OCI-M2 (cell line): ENCODE measurements around the gene TFCP2.

Experiments used
- DNase-seq: peaks from one replicate; lab custom pipeline; 2025; ENCODE audit not compliant: unreplicated experiment; lab: John Stamatoyannopoulos, UW

Gene TFCP2

DNA sequence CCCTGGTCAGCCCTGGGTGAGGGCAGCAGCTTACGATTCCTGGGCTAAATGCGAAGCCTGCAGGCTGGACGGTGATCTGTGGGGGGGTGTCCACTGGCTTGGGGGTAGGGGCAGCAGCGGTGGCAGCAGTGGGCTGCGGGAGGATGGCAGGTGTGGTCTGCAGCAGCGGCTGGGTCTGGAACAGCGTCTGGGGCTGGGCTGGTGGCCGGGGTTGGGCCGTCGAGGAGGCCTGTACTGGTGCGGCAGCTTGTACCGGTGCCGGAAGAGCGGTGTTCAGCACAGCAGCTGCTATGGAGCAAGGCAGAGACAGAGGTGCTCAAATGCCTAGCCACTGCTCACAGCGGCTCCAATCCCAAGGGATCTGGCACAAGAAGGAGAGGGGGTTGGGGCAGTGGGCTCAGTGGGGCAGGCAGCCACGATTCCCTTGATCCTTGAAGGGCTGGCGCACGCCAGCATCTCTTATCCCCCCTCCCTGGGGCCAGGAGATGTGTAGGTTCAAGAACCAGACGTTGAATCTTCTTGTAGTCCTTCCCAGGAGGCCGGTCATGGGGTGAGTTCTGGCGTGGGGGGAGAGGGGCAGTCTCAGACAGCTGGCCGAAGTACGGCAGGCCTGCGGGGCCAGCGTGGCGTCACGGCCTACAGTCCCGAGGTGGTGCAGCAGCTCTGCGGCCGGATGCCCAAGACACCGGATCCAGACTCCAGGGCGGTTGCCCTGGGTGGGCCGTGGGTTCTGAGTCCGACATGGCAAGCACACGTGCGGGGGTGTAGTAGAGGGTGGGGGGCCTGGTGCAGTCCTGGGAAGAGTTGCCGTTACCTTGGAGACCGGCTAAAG, 25.0 kb upstream of the TFCP2 start:
- DNase-seq, result no peak

DNA sequence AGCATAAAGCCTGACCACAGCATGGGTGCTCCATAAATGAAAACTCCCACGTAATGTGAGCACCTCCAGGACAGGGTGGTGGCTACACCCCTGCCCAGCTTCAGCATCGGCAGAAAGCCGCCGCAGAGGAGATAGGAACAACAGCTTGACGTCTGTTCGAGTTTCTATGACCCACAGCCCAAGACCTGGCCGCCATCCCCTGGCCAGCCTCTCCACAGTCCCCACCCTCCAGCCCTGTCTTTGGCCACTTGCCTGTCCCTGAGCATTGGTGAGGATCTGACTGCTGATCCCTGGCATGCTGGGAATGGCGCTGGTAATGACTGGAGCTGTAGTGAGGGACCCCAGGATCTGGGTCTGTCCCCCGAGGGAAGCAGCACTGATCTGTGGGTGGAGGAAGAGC, 23.6 kb upstream of the TFCP2 start:
- no peak for DNase-seq

DNA sequence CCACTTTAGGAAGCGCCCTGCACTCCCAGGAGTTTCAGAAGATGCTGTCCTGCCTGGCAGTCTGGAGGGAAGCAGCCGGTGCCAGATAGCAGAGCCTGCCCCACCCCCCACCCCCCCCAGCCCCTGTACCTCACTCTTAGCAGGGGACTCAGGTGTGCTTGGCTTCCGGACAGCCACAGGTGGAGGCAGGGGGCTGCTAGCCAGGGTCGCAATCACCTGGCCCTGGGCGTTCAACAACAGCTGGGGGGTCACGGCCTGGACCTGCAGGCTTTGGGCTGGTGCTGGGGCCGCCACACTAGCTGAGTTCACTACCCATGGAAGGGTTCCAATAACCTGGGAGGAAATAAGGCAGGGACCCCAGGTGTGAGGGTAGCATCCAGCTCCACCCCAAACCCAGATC, 22.9 kb upstream of the TFCP2 start:
- DNase-seq, result no peak

GRCh38 chr12:51192284-51192671, 19.3 kb upstream of the TFCP2 start:
- DNase-seq, result no peak

- DNase-seq, result no peak
Measured at GRCh38 chr12:51191516-51192283, 18.8 kb upstream of the TFCP2 start.

DNA sequence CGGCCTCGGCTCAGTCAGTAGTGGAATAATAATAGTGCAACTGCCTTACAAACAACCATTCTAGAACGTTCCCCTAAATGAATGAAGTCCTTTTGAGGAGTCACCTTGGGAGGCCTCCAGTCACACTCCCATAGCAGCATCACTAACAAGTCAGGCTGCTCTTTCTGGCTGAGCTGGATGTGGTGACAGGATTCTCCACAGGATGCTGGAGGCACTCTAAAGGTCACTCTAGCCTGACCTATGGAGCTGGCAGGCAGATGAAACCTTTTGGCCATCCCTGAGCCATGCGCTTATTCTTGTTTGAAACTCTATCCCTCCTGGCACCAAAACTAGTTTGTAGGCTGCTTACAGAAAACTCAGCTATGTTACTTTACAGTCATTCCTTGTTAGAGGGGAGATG, 17.9 kb upstream of the TFCP2 start:
- DNase-seq, result no peak

GRCh38 chr12:51189790-51190355, 16.9 kb upstream of the TFCP2 start:
- no peak for DNase-seq

GRCh38 chr12:51188359-51189051, 15.6 kb upstream of the TFCP2 start:
- no peak for DNase-seq

DNA sequence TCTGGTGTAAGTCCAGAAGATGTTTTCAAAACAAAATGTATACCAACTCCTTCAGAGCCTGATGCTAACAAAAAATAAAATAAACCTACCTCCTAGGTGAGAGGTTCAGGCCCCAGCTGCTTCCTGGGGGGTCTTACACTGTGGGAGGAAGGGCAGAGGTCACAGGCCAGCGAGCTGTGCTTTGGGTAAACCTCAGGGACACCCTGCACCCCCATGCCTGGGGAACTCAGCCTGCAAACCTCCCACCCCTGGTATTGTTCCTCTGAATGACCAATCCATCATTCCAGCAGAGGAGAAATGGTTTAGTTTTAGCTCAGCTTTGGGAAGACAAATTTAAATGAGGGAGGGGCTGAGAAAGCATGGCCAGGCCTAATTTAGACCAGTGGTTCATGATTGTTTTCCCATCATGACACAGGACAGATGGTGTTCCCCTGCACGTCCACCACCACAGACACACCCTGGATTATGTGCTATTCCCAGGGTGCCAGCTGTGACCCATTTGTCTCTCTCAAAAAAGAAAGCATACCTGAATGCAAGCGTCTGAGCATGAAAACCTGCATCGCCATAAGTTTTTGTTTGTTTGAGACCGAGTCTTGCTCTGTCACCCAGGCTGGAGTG, 14.5 kb upstream of the TFCP2 start:
- no peak for DNase-seq

GRCh38 chr12:51186465-51187085, 13.6 kb upstream of the TFCP2 start:
- no peak for DNase-seq

GRCh38 chr12:51185171-51185717, 12.3 kb upstream of the TFCP2 start:
- DNase-seq, result no peak

DNA sequence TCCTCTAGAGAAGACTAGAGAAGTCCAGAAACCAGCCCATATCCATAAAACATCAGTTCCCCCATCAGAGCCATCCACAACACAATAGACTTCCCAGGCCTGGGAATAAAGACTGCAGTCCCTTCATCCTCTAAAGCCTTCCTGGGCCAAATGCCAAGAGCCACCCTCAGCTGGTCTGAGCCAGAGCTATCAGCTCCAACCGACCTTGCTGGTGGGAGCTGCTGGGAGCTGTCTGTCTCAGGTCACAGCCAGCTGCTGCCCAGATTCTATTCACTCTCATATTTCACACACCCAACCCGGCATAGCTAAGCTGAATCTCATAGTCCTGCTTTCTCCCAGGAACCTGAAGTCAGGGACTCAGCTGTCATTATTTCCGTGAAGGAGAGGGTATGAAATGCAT, 10.9 kb upstream of the TFCP2 start:
- no peak for DNase-seq

GRCh38 chr12:51183349-51183748, 10.4 kb upstream of the TFCP2 start:
- DNase-seq, result no peak

DNA sequence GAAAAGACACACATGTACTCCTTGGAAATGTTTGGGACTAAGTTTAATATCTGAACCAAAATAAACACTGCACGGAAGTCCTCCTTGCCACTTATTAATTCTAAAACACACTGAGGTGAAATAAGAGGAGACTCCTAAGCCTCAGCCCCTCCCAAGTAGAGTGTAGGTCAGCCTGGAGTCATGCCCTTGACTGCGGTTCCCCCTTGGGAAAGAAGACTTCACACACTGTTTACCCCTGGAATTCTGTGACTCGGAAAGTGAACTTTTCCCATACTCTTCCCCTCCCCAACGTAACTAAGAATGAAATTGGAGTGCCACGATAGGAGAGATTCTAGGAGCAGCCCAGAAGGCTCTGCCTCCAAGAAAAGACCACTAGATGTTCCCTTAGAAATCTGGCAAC, 8.6 kb upstream of the TFCP2 start:
- no peak for DNase-seq

DNA sequence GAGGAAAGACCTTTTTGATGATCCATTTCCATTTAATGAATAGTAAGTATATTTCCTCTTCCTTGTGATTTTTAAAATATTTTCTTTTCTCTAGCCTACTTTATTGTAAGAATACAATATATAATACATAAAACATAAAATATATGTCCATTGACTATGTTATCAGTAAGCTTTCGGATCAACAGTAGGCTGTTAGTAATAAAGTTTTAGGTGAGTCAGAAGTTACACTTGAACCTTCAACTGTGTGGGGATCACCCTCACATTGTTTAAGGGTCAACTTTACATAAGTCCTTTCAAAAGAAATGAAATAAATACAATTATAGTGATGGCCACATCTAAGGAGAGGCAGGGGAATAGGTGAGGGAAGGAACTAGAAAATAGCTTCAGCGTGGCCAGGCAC, 5.0 kb upstream of the TFCP2 start:
- no peak for DNase-seq

- DNase-seq, result no peak
Measured at GRCh38 chr12:51174501-51174900, 1.6 kb upstream of the TFCP2 start.

GRCh38 chr12:51171884-51172514, 936 bp downstream of the TFCP2 start:
- no peak for DNase-seq

DNA sequence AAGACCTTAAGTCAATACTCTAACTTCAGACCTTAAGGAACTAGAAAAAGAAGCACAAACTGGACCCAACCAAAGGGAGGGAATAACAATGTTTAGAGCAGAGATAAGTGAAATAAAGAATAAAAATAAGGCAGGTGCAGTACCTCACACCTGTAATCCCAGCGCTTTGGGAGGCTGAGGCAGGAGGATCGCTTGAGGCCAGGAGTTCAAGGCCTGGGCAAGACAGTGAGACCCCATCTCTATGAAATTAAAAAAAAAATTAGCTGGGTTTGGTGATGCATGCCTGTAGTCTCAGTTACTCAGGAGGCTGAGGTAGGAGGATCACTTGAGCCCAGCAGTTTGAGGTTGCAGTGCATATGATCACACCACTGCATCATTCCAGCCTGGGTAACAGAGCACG, 9.1 kb downstream of the TFCP2 start:
- DNase-seq, result no peak

GRCh38 chr12:51162217-51162616, 10.7 kb downstream of the TFCP2 start:
- no peak for DNase-seq
